ENCODE data around the gene MVK. TPM values are rescaled to one million over a fixed set of nuclear protein-coding genes. Genes with fewer than 3 reads are reported as not detected.

Gene MVK
- 11.8 TPM for total RNA-seq
- long read RNA-seq, transcript MVK-201 (11 exons, 1,956 nt) = major isoform, 14 of 21 reads
- long read RNA-seq, partial matches to known transcripts = 2 of 21 reads
- long read RNA-seq, other reads (novel, unspliced or antisense) = 2 of 21 reads

GRCh38 chr12:109573029-109573913, at the start of gene MVK, which contains the start of gene MMAB:
Gene MVK, plus strand, starts transcription at chr12:109573794. Its CDS starts 1,029 bp downstream, at chr12:109574823.
Gene MMAB, minus strand, starts transcription at chr12:109573504. Its CDS starts 24 bp downstream, at chr12:109573480.
- ATAC-seq (peak; percentile 98), DNase-seq (ENCODE audit: missing footprints) (peak; percentile 99)
- intact Hi-C loops (cut with DNase I) = loop anchor here (5.0 kb wide), 1 partner anchor 56 kb away; no protein-coding TSS in a partner anchor

- intact Hi-C loops (cut with DNase I) = no loop called here
- peak; percentile 43 for DNase-seq (ENCODE audit: missing footprints)
- no peak for ATAC-seq
Observed at GRCh38 chr12:109524466-109525278, 48.9 kb upstream of the MVK start.

- ATAC-seq = no peak
- DNase-seq (ENCODE audit: missing footprints) = no peak
- intact Hi-C loops (cut with DNase I) = no loop called here
Observed at GRCh38 chr12:109525279-109525585, 48.4 kb upstream of the MVK start.

GRCh38 chr12:109527489-109528123, 46.0 kb upstream of the MVK start:
- ATAC-seq (no peak), DNase-seq (ENCODE audit: missing footprints) (no peak)
- intact Hi-C loops (cut with DNase I) = no loop called here

GRCh38 chr12:109529691-109530640, 43.6 kb upstream of the MVK start:
- intact Hi-C loops (cut with DNase I) = no loop called here
- no peak for ATAC-seq
- peak; percentile 16 for DNase-seq (ENCODE audit: missing footprints)

GRCh38 chr12:109531411-109531810, 42.2 kb upstream of the MVK start:
- ATAC-seq = no peak
- intact Hi-C loops (cut with DNase I) = no loop called here
- no peak for DNase-seq (ENCODE audit: missing footprints)

- intact Hi-C loops (cut with DNase I) = no loop called here
- peak; percentile 63 for DNase-seq (ENCODE audit: missing footprints)
- no peak for ATAC-seq
Observed at GRCh38 chr12:109532721-109533486, 40.7 kb upstream of the MVK start.

- no peak for ATAC-seq
Observed at GRCh38 chr12:109533487-109533740, 40.2 kb upstream of the MVK start.

GRCh38 chr12:109534456-109534855, 39.1 kb upstream of the MVK start:
- DNase-seq (ENCODE audit: missing footprints) (peak; percentile 48), ATAC-seq (no peak)
- intact Hi-C loops (cut with DNase I) = no loop called here

More at GRCh38 chr12:109533487-109533740, 40.2 kb upstream of the MVK start:
- intact Hi-C loops (cut with DNase I) = no loop called here
- DNase-seq (ENCODE audit: missing footprints) = peak; percentile 46

GRCh38 chr12:109535231-109535862, 38.2 kb upstream of the MVK start:
- no peak for ATAC-seq

GRCh38 chr12:109535863-109536250, 37.7 kb upstream of the MVK start:
- DNase-seq (ENCODE audit: missing footprints) (peak; percentile 41), ATAC-seq (no peak)
- intact Hi-C loops (cut with DNase I) = no loop called here

More at GRCh38 chr12:109535231-109535862, 38.2 kb upstream of the MVK start:
- DNase-seq (ENCODE audit: missing footprints) = peak; percentile 60
- intact Hi-C loops (cut with DNase I) = no loop called here

- intact Hi-C loops (cut with DNase I) = no loop called here
- ATAC-seq (no peak), DNase-seq (ENCODE audit: missing footprints) (peak; percentile 22)
Observed at GRCh38 chr12:109537136-109537535, 36.5 kb upstream of the MVK start.

- no peak for ATAC-seq
- intact Hi-C loops (cut with DNase I) = no loop called here
- no peak for DNase-seq (ENCODE audit: missing footprints)
Observed at GRCh38 chr12:109538191-109538863, 35.3 kb upstream of the MVK start.

- DNase-seq (ENCODE audit: missing footprints) (peak; percentile 14), ATAC-seq (no peak)
- intact Hi-C loops (cut with DNase I) = no loop called here
Observed at GRCh38 chr12:109539508-109539907, 34.1 kb upstream of the MVK start.

GRCh38 chr12:109540526-109541412, 32.8 kb upstream of the MVK start:
- DNase-seq (ENCODE audit: missing footprints) (peak; percentile 27), ATAC-seq (no peak)
- intact Hi-C loops (cut with DNase I) = no loop called here

- intact Hi-C loops (cut with DNase I) = no loop called here
- DNase-seq (ENCODE audit: missing footprints) (no peak), ATAC-seq (no peak)
Observed at GRCh38 chr12:109541413-109541726, 32.2 kb upstream of the MVK start.
